Ovary (tissue), 9 donors: ENCODE data around the gene ASPHD2. TPM values are rescaled to one million over a fixed set of nuclear protein-coding genes. Genes with fewer than 3 reads are reported as not detected.

ENCODE experiments used
- DNase-seq, 5 donors: peaks; one replicate each; pipeline ENCODE4 v3.0.0-alpha.2; 2019 to 2020
- H3K27ac ChIP-seq, 2 donors: fragments of 200-600 bp; one replicate each; pipeline versions ENCODE4 v1.5.1 to v1.8.0; 2019 to 2022
- H3K27me3 ChIP-seq: fragments of 200-600 bp; one replicate; pipeline ENCODE4 v1.8.0; 2022
- H3K36me3 ChIP-seq: fragments of 200-600 bp; sonication (generic); one replicate; pipeline ENCODE4 v1.5.1; 2019
- H3K4me1 ChIP-seq: one replicate; pipeline ENCODE4 v1.8.1; 2013; ENCODE audit warnings: mild to moderate bottlenecking, moderate library complexity; ENCODE audit not compliant: insufficient read depth
- H3K4me3 ChIP-seq: fragments of 200-600 bp; sonication (generic); one replicate; pipeline ENCODE4 v1.5.1; 2017
- H3K9me3 ChIP-seq, 2 donors: fragments of 200-600 bp in 1 of 2; sonication (generic) in 1 of 2; one replicate each; pipeline versions ENCODE4 v1.5.1 to v1.8.1; 2013 to 2019; ENCODE audit warnings: mild to moderate bottlenecking in 1 of 2, moderate library complexity in 1 of 2
- CTCF ChIP-seq, 3 donors: fragments of 450-650 bp in 2 of 3; fragments of 200-600 bp in 1 of 3; IDR thresholded peaks; one replicate each; pipeline versions ENCODE4 v1.5.1 to v1.8.0; 2016 to 2022; ENCODE audit warnings: antibody characterized with exemption in 3 of 3, mild to moderate bottlenecking in 1 of 3
- EP300 ChIP-seq: sonication (generic); formaldehyde crosslinking; IDR thresholded peaks from one replicate; pipeline ENCODE4 v1.6.1; 2017; ENCODE audit warnings: antibody characterized with exemption
- POLR2A ChIP-seq: fragments of 450-650 bp; IDR thresholded peaks from one replicate; pipeline ENCODE4 v1.6.1; 2017; ENCODE audit warnings: antibody characterized with exemption, mild to moderate bottlenecking, moderate library complexity
- WGBS, 3 donors: extraction: QIAGEN DNeasy Blood & Tissue Kit in 1 of 3; methylation state at CpG; one replicate each; pipeline versions ENCODE4 v1.1.5 to v1.1.7; 2013 to 2017; 5-methylcytosine and 5-hydroxymethylcytosine counted together
- intact Hi-C, 4 donors: fragments of 100-400 bp; cut with DNase I; formaldehyde crosslinking; loops; one replicate each; pipeline versions ENCODE4 v1.11.0 to v1.15.1; 2022 to 2023
- polyA plus RNA-seq, 2 donors: library from polyadenylated mRNA; stranded (reverse); fragments of 200-250 nt in 1 of 2; fragments of 350-450 nt in 1 of 2; fragmentation: Illumina TruSeq in 1 of 2; extraction: RNeasy Lipid Tissue Mini Kit (QIAGEN cat#74804) in 1 of 2; gene quantifications; one replicate each; pipeline ENCODE4 v1.2.3, GENCODE V29; 2013 to 2014
- total RNA-seq, 7 donors: library from RNA; depleted of rRNA in 2 of 7; stranded (reverse); fragments of >200 nt in 2 of 7; fragmentation: NEBNext Ultra II Directional in 3 of 7; extraction: Animal tissue kit (Norgen Biotek cat#: 25700) in 3 of 7; gene quantifications; one replicate each; pipeline versions ENCODE4 v1.1.0 to v1.2.4, GENCODE V29; 2016 to 2023
- donor health status: DM: no; HTN: no; CAD: no; lungs with moderate emphysema.
- donor health status: DM: no; HTN: no; CAD: no.
- donor health status: Bipolar disorder and iron deficiency.
- donor health status: DM: yes; HTN: yes; CAD: no.
- donor health status: DM: no; HTN: no; CAD: no.
- donor health status: DM: yes; HTN: yes; CAD: no.

The ASPHD2 gene
- total and polyA plus RNA-seq, 9 donors: 0.28 to 1.4 (median 0.52) TPM

- no peaks in the 10 kb centered on the region for H3K36me3 ChIP-seq
- no peak overlapping the region for H3K4me3 ChIP-seq
- no peak for DNase-seq
- no peaks in the 10 kb centered on the region for H3K27me3 ChIP-seq
- H3K4me1 ChIP-seq: peaks cover 3% of the 10 kb centered on the region
- TF ChIP-seq CTCF (IDR thresholded peaks at IDR 0.05): no peak
- no peak for TF ChIP-seq EP300
- no peak for TF ChIP-seq POLR2A
- 75 to 79% (median 78%) methylated on average over 6 of the region's 6 CpGs for WGBS, 3 donors
- H3K9me3 ChIP-seq: no peaks in the 10 kb centered on the region
- H3K27ac ChIP-seq: no peak overlapping the region
- intact Hi-C loops: no loop called here
Measured at GRCh38 chr22:26460202-26460601, 31.1 kb downstream of the ASPHD2 start.

DNA sequence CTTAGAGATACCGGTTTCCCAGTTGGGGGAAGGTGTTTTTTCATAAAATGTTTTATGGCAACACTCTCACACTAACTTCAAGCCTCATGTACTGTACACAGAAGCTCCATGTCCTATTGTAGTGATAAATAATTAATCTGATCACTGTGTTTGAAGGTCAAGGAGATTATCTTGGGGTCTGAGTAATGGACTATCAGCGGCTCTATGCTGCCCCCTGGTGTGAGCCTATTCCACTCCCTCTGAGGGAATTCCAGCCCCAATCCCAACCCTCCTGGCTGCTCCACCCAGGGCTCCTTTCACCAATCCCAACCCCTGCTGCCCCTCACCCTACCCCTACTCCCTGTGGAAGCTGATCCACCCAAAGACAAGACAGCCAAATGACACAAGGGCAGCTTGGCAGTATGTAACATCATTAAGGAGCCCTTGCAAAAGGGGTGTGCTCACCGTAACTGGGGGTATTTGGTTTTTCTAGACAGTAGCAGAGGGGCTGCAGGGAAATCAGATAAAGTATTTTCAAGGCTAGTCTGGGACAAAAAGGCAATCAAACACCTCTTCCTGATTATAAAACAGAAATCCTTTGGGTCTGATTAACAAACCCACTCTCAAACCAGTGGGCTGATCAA lies 32.2 kb downstream of the ASPHD2 start:
- Histone ChIP-seq H3K36me3 (no peaks in the 10 kb centered on the region), H3K9me3 (no peaks in the 10 kb centered on the region), H3K27ac (no peak overlapping the region), H3K4me3 (no peak overlapping the region), H3K27me3 (no peaks in the 10 kb centered on the region), H3K4me1 (peaks cover 1% of the 10 kb centered on the region)
- no peak for TF ChIP-seq EP300
- TF ChIP-seq POLR2A: no peak
- peak in 1 of 3 donors; percentile 21 for TF ChIP-seq CTCF (IDR thresholded peaks at IDR 0.05)
- peak in 4 of 5 donors; percentile 33 to 59 (median 45) for DNase-seq
- intact Hi-C loops: no loop called here
- 37 to 43% (median 37%) methylated on average over 3 of the region's 3 CpGs for WGBS, 3 donors

DNA sequence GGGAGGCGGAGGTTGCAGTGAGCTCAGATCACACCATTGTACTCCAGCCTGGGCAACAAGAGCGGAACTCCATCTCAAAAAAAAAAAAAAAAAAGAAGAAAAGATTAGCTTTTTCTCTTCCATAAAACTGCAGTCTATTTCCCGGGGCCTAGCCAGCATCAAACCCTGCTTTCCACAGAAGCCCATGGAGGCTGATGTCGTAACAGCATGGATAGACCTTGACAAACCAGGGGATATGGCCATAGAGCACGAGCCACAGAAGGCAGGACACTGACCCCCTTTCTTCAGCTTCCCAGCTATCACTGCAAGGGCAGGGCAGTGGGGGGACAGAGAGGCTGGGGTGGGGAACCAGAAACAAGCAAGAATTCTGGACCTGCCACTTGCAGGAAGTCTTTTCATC lies 33.0 kb downstream of the ASPHD2 start:
- no peak for DNase-seq
- Histone ChIP-seq H3K9me3 (no peaks in the 10 kb centered on the region), H3K27me3 (no peaks in the 10 kb centered on the region), H3K4me3 (no peak overlapping the region), H3K4me1 (no peaks in the 10 kb centered on the region), H3K27ac (no peak overlapping the region), H3K36me3 (no peaks in the 10 kb centered on the region)
- TF ChIP-seq POLR2A (no peak), CTCF (IDR thresholded peaks at IDR 0.05) (no peak), EP300 (no peak)
- intact Hi-C loops: no loop called here
- WGBS, 3 donors: 93 to 95% (median 95%) methylated on average over 5 of the region's 5 CpGs

- Histone ChIP-seq H3K4me3 (no peak overlapping the region), H3K36me3 (no peaks in the 10 kb centered on the region), H3K9me3 (no peaks in the 10 kb centered on the region), H3K4me1 (no peaks in the 10 kb centered on the region), H3K27ac (no peak overlapping the region), H3K27me3 (no peaks in the 10 kb centered on the region)
- no peak for DNase-seq
- 79 to 84% (median 80%) methylated on average over 3 of the region's 3 CpGs for WGBS, 3 donors
- TF ChIP-seq POLR2A: no peak
- no peak for TF ChIP-seq EP300
- TF ChIP-seq CTCF (IDR thresholded peaks at IDR 0.05): no peak
- intact Hi-C loops: no loop called here
Measured at GRCh38 chr22:26462641-26463040, 33.6 kb downstream of the ASPHD2 start.
